Measurements from ENCODE around the gene SLC41A3. TPM values are rescaled to one million over a fixed set of nuclear protein-coding genes. Genes with fewer than 3 reads are reported as not detected.

Gene SLC41A3
- total and polyA plus RNA-seq, 2 of the 8 experiments (the other 6 are each of a cell fraction or from before 2014, with no cell fraction given), result 30.2 to 56.4 TPM

DNA sequence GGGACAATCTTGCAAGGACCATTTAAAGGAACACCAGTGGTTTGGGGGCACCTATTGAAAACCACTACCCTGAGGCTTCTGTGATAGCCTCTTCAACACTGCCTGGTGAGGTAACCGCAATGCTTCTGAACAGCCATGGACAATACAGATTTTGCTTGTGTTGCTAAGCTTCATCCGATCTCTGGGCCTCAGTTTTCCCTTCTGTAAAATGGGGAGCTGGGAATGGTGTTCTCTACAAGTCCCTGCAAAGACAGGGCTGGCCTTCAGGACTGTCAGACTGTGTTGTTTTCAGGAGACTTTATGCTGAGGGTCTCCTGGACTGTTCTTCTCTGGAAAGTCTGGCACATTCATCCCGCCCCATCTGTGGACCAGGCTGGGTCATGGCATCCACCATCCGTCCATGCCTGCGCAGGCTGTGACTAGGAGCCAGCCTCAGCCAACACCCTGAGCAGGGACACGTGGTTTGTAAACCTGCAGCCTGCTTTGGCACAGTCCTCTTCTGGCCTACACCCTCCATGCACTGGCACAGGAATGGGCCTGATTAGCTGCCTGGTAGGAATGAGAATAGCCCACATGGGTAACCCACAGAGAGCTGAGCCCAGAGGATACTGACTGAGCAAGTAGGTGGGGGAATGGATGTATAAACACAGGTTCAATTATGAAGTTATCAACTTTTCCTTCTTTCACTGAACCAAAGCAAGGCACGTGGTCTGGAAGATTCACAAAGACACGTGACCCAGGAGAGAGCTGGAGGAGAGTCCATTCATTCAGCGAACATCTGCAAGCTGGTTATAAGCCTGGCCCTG is 59.7 kb downstream of the SLC41A3 start:
- Histone ChIP-seq H3K27me3 (replicated peaks in 1 of 4; ENCODE audit: control insufficient read depth in 3 of 4, extremely low read depth in 1 of 4, insufficient read depth in 3 of 4, low read length in 3 of 4) (no peaks in the 10 kb centered on the region), H2BK5ac (ENCODE audit: low read depth, low read length) (no peak overlapping the region), H3K36me3 (ENCODE audit: control insufficient read depth in 2 of 4, insufficient read depth in 4 of 4, low read length in 3 of 4) (peaks cover 0 to 3% (median 1%) of the 10 kb centered on the region in 4 experiments; a peak in 2 of 8 replicates), H2BK15ac (ENCODE audit: low read length) (no peak overlapping the region), H4K91ac (replicated peaks; ENCODE audit: insufficient read length, low read length) (no peak overlapping the region), H2BK12ac (ENCODE audit: low read depth, low read length) (peak overlapping the region; percentile 92; the same call in 1 of the 2 replicates), H4K8ac (ENCODE audit: extremely low read depth, insufficient read depth, low read length) (no peak overlapping the region), H2AFZ (ENCODE audit: low read length) (no peak overlapping the region), H3K9ac (replicated peaks in 1 of 4; ENCODE audit: extremely low read depth in 1 of 4, low read depth in 3 of 4, low read length in 3 of 4) (no peak overlapping the region), H3K23me2 (ENCODE audit: low read depth, low read length) (no peaks in the 10 kb centered on the region), H4K20me1 (replicated peaks in 1 of 2; ENCODE audit: control insufficient read depth in 1 of 2, insufficient read depth in 2 of 2, low read length in 2 of 2) (no peaks in the 10 kb centered on the region), H3K79me1 (ENCODE audit: low read depth, low read length) (no peaks in the 10 kb centered on the region), H3K56ac (replicated peaks; ENCODE audit: insufficient read length, low read depth, low read length) (no peak overlapping the region), H2AK5ac (ENCODE audit: low read depth, low read length) (0 out of 2 replicates have a peak overlapping the region, but pooled peaks have one; percentile 82), H3K4ac (replicated peaks; ENCODE audit: insufficient read length, low read depth, low read length) (peak overlapping the region; percentile 54), H2BK20ac (ENCODE audit: low read length) (no peak overlapping the region), H3K79me2 (ENCODE audit: control insufficient read depth in 1 of 2, insufficient read depth in 2 of 2, low read length in 2 of 2) (no peaks in the 10 kb centered on the region), H4K5ac (ENCODE audit: insufficient read length, low read depth, low read length) (no peak overlapping the region), H3K4me1 (replicated peaks in 1 of 4; ENCODE audit: control insufficient read depth in 3 of 4, insufficient read depth in 4 of 4, low read length in 3 of 4) (peaks cover 0 to 14% (median 2%) of the 10 kb centered on the region in 4 experiments; a peak in 4 of 7 replicates), H3K14ac (ENCODE audit: insufficient read length) (no peak overlapping the region), H3K4me3 (ENCODE audit: extremely low read depth in 1 of 4, insufficient read depth in 2 of 4, low read depth in 3 of 4, low read length in 4 of 4) (no peak overlapping the region), H3K27ac (ENCODE audit: low read depth, low read length) (no peak overlapping the region), H2BK120ac (replicated peaks; ENCODE audit: low read depth, low read length) (no peak overlapping the region), H3K18ac (ENCODE audit: extremely low read depth, low read length) (peak overlapping the region; percentile 19), H3K9me3 (ENCODE audit: insufficient read depth in 2 of 2, low read depth in 1 of 2, low read length in 1 of 2) (peaks cover 23 to 26% of the 10 kb centered on the region in 2 experiments), H3K4me2 (ENCODE audit: insufficient read depth in 1 of 2, low read depth in 2 of 2, low read length in 2 of 2) (no peak overlapping the region), H3K23ac (ENCODE audit: insufficient read length) (no peak overlapping the region)
- WGBS, 2 experiments (ENCODE audit: extremely low coverage in 1 of 2, insufficient coverage in 1 of 2, insufficient read length in 1 of 2, insufficient replicate concordance in 2 of 2, low coverage in 1 of 2, low lambda C conversion rate in 2 of 2, missing lambda C conversion rate in 1 of 2), result 92% methylated on average over 9 of the region's 9 CpGs; no CpG with 5 or more reads in 1 of the 2 experiments
- TF ChIP-seq RNF2 (IDR thresholded peaks at IDR 0.05; ENCODE audit: borderline replicate concordance, low read depth, low read length, missing control alignments, poor library complexity, severe bottlenecking), result no peak
- TF ChIP-seq TCF12 (IDR thresholded peaks at IDR 0.05; ENCODE audit: low read depth, low read length), result no peak
- TF ChIP-seq GABPA (IDR thresholded peaks at IDR 0.05; ENCODE audit: borderline replicate concordance, insufficient read depth, low read length), result no peak
- TF ChIP-seq NRF1 (IDR thresholded peaks at IDR 0.05; ENCODE audit: low read depth, low read length), result no peak
- TF ChIP-seq JUN (IDR thresholded peaks at IDR 0.05; ENCODE audit: low read depth, low read length), result no peak
- POLR2A ChIA-PET (ENCODE audit: partially characterized antibody), result no interaction called here
- DNase-seq (ENCODE audit: low read depth in 1 of 2, low spot score in 2 of 2) (peak in 1 of 2 experiments; percentile 16), FAIRE-seq (no peak)
- CTCF ChIA-PET (ENCODE audit: partially characterized antibody), result interaction anchor here (0.7 to 2.4 kb wide), 5 partner anchors 11 to 108 kb away, joined by 3 to 8 read pairs (median 3); no protein-coding TSS in a partner anchor
